ENCODE data around the gene SYNPO.

Gene SYNPO

GRCh38 chr5:150658699-150659265 is 18.3 kb downstream of the SYNPO start:
- no peak for DNase-seq (ENCODE audit: low read depth)

DNA sequence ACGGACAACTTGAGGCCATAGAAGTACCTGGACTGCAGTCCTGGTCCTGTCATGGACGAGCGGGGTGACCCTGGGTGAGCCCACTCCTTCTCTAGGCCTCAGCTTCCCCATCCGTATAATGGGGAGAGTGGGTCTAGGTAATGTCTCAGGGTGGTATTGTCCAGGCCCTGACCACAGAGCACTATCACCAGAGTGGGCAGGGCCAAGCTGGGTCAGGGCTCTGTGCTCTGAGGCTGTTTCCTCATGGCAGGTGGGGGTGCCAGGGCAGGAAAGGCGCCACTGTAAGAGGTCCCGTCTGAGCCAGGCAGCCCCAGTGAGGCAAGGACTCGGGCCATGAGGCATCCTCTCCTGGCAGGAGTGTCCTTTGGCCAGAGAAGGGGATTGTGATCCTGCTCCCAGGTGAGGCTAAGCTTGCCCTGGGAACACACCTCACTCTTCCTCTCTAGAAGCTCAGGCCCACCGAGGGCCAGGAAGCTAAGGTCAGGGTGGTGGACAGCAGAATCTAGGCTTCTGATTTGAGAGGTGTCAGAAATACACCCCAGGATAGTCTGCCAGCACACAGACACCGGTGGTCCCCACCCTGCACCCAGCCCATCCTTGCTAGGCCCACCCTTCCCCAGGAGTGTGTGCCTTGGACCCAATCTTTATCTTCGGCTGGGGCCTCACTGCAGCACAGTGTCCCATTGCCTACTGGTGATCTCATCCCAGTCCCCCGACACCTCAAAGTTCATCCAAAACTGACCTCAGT is 19.1 kb downstream of the SYNPO start:
- DNase-seq (ENCODE audit: low read depth): no peak

- no peak for DNase-seq (ENCODE audit: low read depth)
Measured at GRCh38 chr5:150660108-150660831, 19.8 kb downstream of the SYNPO start.

- no peak for DNase-seq (ENCODE audit: low read depth)
Measured at GRCh38 chr5:150661086-150661485, 20.6 kb downstream of the SYNPO start, which contains the start of gene MYOZ3. Gene MYOZ3, plus strand, starts transcription at chr5:150661251. Its CDS starts 1,691 bp downstream, at chr5:150662942.

DNA sequence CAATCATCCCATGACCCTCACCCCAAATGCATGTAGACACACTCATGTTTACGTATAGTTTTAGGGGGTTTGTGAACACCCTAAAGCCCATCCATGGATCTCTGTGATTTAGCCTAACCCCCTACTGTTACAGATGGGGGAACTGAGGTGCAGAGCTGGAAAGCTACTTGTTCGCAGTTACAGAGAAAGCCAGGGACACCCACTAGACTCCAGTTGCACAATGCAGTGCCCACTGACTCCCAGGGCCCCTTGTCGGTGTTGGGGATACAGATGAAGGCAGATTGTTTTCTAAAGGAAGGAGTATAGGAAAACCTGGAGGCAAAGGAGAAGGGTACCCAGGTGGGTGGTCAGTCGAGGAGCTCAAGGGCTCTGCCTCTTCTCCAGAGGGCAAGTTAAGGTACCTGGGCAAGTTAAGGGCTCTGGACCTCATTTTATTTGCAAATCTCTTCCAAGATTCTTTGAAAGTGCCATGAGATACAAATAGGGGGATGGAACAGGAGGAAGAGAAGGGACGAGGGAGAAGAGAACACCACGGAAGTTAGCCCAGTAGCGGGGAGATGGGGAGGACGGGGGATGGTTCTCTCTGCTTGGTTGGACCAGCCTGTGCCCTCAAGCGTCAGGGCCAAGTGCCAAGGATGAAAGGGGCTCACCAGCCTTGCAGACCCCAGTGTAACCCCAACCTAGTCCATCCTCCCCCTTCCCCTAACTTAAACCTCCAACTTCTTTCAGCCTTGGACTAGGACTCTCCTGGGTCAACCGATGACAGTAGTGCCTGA is 21.5 kb downstream of the SYNPO start:
- DNase-seq (ENCODE audit: low read depth): no peak

DNA sequence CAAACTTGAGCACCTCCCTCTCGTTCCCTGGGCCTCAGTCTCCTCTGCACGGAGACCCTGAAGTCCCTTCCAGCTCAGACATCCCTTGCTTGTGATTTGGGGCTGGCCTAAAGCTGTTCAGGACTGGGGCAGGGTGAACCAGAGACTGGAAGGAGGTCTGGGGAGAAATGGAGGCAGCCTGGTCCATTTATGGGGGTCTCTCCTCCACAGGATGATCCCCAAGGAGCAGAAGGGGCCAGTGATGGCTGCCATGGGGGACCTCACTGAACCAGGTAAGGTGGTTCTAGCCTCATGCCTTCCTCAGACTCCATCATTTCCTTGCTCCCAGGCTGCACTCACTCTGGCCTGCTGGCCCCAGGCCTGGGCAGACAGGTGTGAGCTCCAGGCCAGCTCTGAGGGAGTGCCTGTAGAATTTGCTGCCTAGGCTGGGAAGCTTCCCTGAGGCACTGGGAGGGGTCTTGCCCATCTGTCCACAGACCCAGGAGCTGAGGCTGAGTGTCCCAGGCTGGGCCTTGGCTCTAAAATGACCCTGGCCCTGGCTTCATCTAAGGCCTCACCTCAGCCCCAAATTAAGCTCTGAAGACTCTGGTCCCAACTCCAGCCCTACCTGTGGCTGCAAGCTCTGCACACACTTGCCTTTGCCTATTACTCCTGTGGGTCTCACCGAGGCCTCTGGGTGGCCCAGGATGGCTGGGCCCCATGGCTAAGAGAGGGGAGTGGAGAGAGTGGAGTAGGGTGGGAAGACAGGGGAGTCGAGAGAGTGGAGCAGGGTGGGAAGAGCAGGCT is 22.5 kb downstream of the SYNPO start:
- DNase-seq (ENCODE audit: low read depth): no peak

DNA sequence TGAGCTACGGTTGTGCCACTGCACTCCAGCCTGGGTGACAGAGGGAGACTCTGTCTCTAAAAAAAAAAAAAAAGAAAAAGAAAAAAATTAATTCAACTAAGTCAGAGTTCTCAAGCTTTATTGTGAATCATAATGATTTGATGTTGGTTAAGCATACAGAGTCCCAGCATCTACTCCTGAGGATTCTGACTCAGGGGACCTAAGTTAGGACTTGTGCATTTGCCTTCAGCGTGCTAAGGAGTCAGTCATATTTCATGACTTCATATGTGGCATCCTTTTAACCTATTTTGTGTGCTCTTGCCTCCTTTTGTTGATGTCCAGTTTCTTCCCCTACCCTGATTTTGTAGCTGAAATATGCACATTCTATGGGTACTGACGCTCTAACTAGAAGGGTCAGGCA is 23.5 kb downstream of the SYNPO start:
- DNase-seq (ENCODE audit: low read depth): no peak

DNA sequence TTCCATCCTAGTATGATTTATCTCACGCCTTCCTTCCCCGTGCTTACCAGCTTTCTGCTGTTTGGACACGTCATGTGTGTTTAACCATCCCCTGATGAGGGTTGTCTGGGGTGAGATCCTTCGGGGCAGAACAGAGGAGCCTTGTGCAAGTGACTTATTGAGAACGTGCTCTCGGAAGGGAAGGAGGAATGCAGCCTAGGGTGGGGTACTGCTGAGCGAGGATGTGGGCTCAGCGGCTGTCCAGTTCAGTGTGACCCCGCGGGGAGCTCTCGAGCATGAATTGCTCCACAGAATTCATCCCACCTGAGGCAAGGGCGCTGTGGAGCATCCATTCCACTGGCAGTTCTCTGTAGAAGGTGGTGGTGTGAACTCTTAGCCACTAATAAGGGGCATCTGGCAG is 24.6 kb downstream of the SYNPO start:
- DNase-seq (ENCODE audit: low read depth): no peak

DNA sequence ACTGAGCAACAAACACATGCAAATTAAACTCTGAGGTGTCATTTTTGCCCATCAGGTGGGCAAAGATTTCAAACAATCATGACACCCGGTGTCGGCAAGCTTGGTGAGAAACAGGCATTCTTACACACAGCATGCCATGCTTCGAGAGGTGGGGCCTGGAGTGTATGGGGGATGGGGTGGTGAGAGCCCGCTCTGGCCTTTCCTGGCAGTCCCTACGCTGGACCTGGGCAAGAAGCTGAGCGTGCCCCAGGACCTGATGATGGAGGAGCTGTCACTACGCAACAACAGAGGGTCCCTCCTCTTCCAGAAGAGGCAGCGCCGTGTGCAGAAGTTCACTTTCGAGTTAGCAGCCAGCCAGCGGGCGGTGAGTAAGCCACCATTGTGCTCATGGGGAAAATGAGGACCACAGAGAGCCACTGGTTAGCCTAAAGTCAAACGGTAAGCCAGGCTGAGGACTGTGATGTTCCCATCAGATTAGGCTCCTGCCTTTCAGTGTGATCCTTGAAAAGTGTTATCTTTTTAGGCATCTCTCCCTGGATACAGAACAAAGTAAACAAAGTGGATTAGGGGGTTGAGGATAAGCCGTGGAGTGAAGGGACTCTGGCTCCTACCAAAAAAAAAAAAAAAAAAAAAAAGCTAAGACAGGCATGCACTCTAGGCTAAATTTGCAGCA is 30.0 kb downstream of the SYNPO start:
- no peak for DNase-seq (ENCODE audit: low read depth)

- DNase-seq (ENCODE audit: low read depth): no peak
Measured at GRCh38 chr5:150670948-150671310, 30.5 kb downstream of the SYNPO start.

GRCh38 chr5:150671509-150672236 is 31.2 kb downstream of the SYNPO start:
- no peak for DNase-seq (ENCODE audit: low read depth)

DNA sequence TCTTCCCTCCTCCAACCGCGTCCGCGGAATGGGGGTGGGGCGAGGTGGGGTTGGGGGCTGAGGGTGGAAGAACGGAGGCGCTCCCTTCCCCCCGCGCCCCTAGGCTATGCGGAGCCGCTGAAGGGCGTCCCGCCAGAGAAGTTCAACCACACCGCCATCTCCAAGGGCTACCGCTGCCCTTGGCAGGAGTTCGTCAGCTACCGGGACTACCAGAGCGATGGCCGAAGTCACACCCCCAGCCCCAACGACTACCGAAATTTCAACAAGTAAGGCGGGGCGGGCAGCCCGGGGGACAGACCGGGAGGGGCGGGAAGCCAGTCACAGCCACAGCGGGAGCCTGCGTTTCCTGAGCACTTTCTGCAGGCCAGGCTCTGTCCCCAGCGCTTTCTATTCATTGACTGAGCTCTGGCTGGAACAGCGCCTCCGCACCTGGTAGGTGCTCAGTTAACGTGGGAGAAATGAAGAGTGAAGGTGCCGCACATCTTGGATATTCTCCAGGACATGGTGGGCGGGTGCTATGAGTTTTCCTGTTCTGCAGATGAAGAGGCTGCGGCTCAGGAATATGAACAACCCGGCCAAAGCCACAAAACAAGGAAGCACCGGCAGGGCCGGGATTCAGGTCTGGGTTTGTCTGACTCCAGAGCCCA is 31.9 kb downstream of the SYNPO start:
- DNase-seq (ENCODE audit: low read depth): no peak

DNA sequence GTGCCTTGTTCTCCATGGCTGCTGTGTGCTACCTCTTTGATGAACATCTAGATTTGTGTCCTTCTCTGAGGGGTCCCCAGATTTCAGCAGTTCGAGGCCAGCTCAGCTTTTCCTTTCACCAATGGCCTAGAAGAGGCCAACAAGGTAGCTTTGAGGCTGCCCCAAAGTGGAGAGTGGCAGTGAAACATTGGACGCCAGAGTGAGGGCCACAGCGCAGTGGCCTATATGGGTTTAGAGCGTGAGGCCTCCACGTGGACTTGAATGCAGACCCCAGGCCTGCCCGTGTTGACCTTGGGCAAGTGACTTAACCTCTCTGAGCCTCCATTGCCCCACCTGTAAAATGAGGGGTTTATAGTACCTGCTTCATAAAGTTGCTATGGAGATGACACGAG is 32.4 kb downstream of the SYNPO start:
- no peak for DNase-seq (ENCODE audit: low read depth)

GRCh38 chr5:150674341-150674821 is 33.9 kb downstream of the SYNPO start:
- no peak for DNase-seq (ENCODE audit: low read depth)

DNA sequence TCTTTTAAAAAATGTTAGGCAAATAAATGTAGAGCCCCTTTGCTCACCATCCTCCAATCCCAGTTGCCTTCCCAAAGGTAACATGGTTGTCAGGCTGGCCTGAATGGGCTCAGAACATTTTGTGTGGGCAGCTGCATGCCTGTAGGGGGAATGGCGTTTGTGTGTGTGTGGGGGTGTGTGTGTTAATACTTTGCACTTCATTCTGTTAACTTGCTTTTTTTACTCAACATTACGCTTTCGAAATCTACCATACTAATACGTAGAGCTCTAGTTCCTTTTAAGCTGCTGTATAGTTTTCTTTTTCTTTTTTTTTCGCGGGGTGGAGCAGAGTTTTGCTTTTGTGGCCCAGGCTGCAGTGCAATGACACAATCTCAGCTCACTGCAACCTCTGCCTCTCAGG is 34.6 kb downstream of the SYNPO start:
- no peak for DNase-seq (ENCODE audit: low read depth)

- no peak for DNase-seq (ENCODE audit: low read depth)
Measured at GRCh38 chr5:150676578-150676977, 36.1 kb downstream of the SYNPO start.

- no peak for DNase-seq (ENCODE audit: low read depth)
Measured at GRCh38 chr5:150689120-150689519, 48.7 kb downstream of the SYNPO start.

DNA sequence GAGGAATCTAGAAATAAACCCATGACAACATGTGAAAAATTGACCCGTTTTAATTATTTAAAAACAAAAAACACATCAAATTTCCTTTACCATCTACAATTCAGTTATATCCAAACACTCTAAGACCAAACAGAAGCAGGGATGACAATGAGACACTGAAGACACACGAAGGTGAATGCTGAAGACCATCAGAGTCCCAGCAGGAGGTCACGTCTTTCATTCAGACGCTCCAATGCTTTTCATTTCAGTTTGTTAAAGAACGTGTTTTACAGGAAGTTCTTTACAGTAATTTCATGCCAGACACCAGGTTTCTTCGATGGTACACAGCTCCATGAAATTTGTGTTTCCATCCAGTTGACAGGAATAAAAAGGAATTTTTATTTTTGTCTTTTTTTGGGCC is 50.3 kb downstream of the SYNPO start:
- no peak for DNase-seq (ENCODE audit: low read depth)

DNA sequence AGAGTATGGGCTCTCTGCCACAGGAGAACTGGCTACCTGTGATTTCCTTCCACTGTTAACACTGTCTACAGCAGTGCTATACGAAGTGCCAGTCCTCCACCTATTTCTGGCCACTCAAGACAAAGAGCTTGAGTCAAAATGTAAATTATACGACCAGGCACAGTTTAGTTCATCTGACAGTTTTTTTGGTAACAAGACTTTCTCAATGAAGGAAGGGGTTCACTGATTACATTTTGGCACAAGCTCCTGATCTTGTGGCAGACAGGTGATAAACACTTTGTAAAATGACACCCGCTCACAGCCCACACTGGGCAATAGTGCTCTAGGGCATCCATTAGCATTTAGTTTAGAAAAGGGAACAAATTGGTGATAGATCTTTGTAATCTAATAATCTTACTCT is 51.8 kb downstream of the SYNPO start:
- DNase-seq (ENCODE audit: low read depth): no peak

DNA sequence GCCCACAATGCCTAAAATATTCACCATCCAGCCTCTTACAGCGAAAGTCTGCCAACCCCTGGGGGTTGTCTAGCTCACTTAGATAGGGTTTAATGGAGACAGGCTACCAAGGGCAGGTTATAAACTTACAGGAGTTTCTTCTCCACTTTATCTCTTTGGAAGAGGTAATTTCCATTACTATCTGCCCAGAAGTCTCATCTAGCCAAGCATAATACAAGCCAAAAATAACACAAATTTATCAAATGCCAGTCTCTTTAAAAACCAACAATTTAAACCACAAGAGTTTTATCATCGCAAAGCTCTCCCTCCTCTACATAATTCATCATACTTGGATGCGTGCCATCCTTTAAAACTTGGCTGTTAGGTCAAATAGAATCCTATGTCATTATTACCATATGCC is 54.2 kb downstream of the SYNPO start:
- DNase-seq (ENCODE audit: low read depth): no peak
